GM12878 (cell line): ENCODE results near the gene ADARB1. TPM values are rescaled to one million over a fixed set of nuclear protein-coding genes. Genes with fewer than 3 reads are reported as not detected.

ENCODE experiments used
- ATAC-seq: fragments of 200-7000 bp; cut with Tn5 transposase; 3 replicates; pipeline ENCODE4 v1.9.1; 2020; ENCODE audit warnings: mild to moderate bottlenecking, moderate library complexity
- BruUV-seq: library from RNA; stranded (reverse); fragments of 400-500 nt; replicated peaks from 2 replicates; lab custom pipeline; 2021; lab: Mats Ljungman, UMichigan
- CTCF ChIA-PET: fragments of 300-600 bp; sonication (Branson Sonifier 250); formaldehyde crosslinking; extraction: SDS; loops from one replicate; lab custom pipeline; 2021; ENCODE audit warnings: inconsistent platforms; lab: Yijun Ruan, JAX
- POLR2A ChIA-PET: fragments of 350-600 bp; formaldehyde crosslinking; extraction: SDS; loops from one replicate; lab custom pipeline; 2021; ENCODE audit warnings: inconsistent platforms; lab: Charles Lee
- RAD21 ChIA-PET: fragments of 300-600 bp; sonication (Branson Sonifier 250); formaldehyde crosslinking; loops from one replicate; lab custom pipeline; 2023; ENCODE audit warnings: antibody characterized with exemption; ENCODE audit not compliant: unreplicated experiment; lab: Charles Lee
- SMC1A ChIA-PET: fragments of 300-600 bp; sonication (Branson Sonifier 250); formaldehyde crosslinking; loops from one replicate; lab custom pipeline; 2023; ENCODE audit not compliant: unreplicated experiment, uncharacterized antibody; lab: Charles Lee
- DNase-seq: peaks from one replicate; pipeline ENCODE4 v3.0.0-alpha.2; 2011; ENCODE audit warnings: low read depth, low spot score
- FAIRE-seq: peaks from 3 replicates; lab custom pipeline; 2011; peaks lifted over from hg19 to GRCh38; lab: Jason Lieb, UNC
- H2AFZ ChIP-seq: 2 replicates; pipeline ENCODE4 v1.6.0; 2011; ENCODE audit warnings: low read depth, low read length, control low read depth; ENCODE audit not compliant: control insufficient read depth
- H3K27ac ChIP-seq: 2 replicates; pipeline ENCODE4 v1.5.1; 2011; ENCODE audit warnings: control low read depth; ENCODE audit not compliant: control insufficient read depth, insufficient read depth
- H3K27me3 ChIP-seq, 2 experiments: replicated peaks in 1 of 2; 2 replicates each; pipeline versions ENCODE4 v1.6.0 to v1.6.1; 2011; ENCODE audit warnings: low read length in 1 of 2; ENCODE audit not compliant: control insufficient read depth in 2 of 2, insufficient read depth in 2 of 2
- H3K36me3 ChIP-seq, 2 experiments: 2 replicates each; pipeline ENCODE4 v1.5.1; 2011; ENCODE audit warnings: low read length in 1 of 2; ENCODE audit not compliant: control insufficient read depth in 2 of 2, insufficient read depth in 2 of 2
- H3K4me1 ChIP-seq: 2 replicates; pipeline ENCODE4 v1.6.1; 2011; ENCODE audit warnings: mild to moderate bottlenecking, low read length, moderate library complexity, mixed read lengths; ENCODE audit not compliant: control insufficient read depth, insufficient read depth
- H3K4me2 ChIP-seq: 2 replicates; pipeline ENCODE4 v1.6.0; 2011; ENCODE audit warnings: control low read depth; ENCODE audit not compliant: control insufficient read depth, insufficient read depth
- H3K4me3 ChIP-seq: fragments of 200-600 bp; sonication (generic); 2 replicates; pipeline ENCODE4 v1.5.1; 2016
- H3K79me2 ChIP-seq: 2 replicates; pipeline ENCODE4 v1.6.0; 2011; ENCODE audit warnings: low read length; ENCODE audit not compliant: control insufficient read depth, insufficient read depth
- H3K9ac ChIP-seq: 2 replicates; pipeline ENCODE4 v1.8.0; 2011; ENCODE audit warnings: low read length, control low read depth, mixed read lengths; ENCODE audit not compliant: control insufficient read depth, insufficient read depth
- H3K9me3 ChIP-seq: replicated peaks from 3 replicates; pipeline ENCODE4 v1.5.1; 2011; ENCODE audit warnings: mild to moderate bottlenecking, low read length; ENCODE audit not compliant: control insufficient read depth, insufficient read depth
- H4K20me1 ChIP-seq: 2 replicates; pipeline ENCODE4 v1.6.0; 2011; ENCODE audit not compliant: control insufficient read depth, insufficient read depth
- ASH2L ChIP-seq: fragments of 300-600, 200-600 bp; sonication (generic); IDR thresholded peaks from 2 replicates; pipeline ENCODE4 v1.6.1; 2017; ENCODE audit warnings: low read depth, mild to moderate bottlenecking, borderline replicate concordance
- CREB1 ChIP-seq: IDR thresholded peaks from 2 replicates; pipeline ENCODE4 v1.6.1; 2012; ENCODE audit warnings: low read depth, mild to moderate bottlenecking, inconsistent platforms
- IKZF2 ChIP-seq, 2 experiments: fragments of 450-650 bp; IDR thresholded peaks; 2 replicates each; pipeline ENCODE4 v1.6.1; 2017; ENCODE audit warnings: mild to moderate bottlenecking in 2 of 2, moderate library complexity in 2 of 2
- JUND ChIP-seq: IDR thresholded peaks from 2 replicates; pipeline ENCODE4 v1.6.1; 2012; ENCODE audit warnings: low read depth, mild to moderate bottlenecking, low read length, improper control_type of control experiment, moderate library complexity
- KDM1A ChIP-seq: fragments of 200-600 bp; sonication (generic); IDR thresholded peaks from 2 replicates; pipeline ENCODE4 v1.6.1; 2016; ENCODE audit warnings: borderline replicate concordance
- NBN ChIP-seq: fragments of 450-650 bp; IDR thresholded peaks from 2 replicates; pipeline ENCODE4 v1.6.1; 2016
- NFXL1 ChIP-seq: fragments of 450-650 bp; IDR thresholded peaks from 2 replicates; pipeline ENCODE4 v1.6.1; 2017; ENCODE audit warnings: antibody characterized with exemption, mild to moderate bottlenecking, borderline replicate concordance
- RAD51 ChIP-seq: fragments of 450-650 bp; IDR thresholded peaks from 2 replicates; pipeline ENCODE4 v1.6.1; 2016; ENCODE audit warnings: moderate library complexity, mild to moderate bottlenecking, inconsistent platforms
- SMC3 ChIP-seq: IDR thresholded peaks from 2 replicates; pipeline ENCODE4 v1.6.1; 2011; ENCODE audit warnings: low read length, improper control_type of control experiment, borderline replicate concordance
- SP1 ChIP-seq: IDR thresholded peaks from one replicate; pipeline ENCODE4 v1.6.1; 2011; ENCODE audit warnings: low read depth, low read length
- TBL1XR1 ChIP-seq: IDR thresholded peaks from 2 replicates; pipeline ENCODE4 v1.6.1; 2012; ENCODE audit warnings: low read depth, low read length, improper control_type of control experiment
- WRNIP1 ChIP-seq: IDR thresholded peaks from 2 replicates; pipeline ENCODE4 v1.6.1; 2011; ENCODE audit warnings: low read depth, low read length, improper control_type of control experiment, borderline replicate concordance
- WGBS: methylation state at CpG from one replicate; pipeline ENCODE4 v1.1.6; 2016; ENCODE audit warnings: low lambda C conversion rate; ENCODE audit not compliant: insufficient replicate concordance, insufficient coverage; ENCODE audit errors: missing lambda C conversion rate; 5-methylcytosine and 5-hydroxymethylcytosine counted together
- in situ Hi-C: fragments of 300-500 bp; cut with MboI; formaldehyde crosslinking; loops from 9 replicates; pipeline ENCODE4 v1.14.3; 2018; ENCODE audit warnings: mixed read lengths
- intact Hi-C: fragments of 100-400 bp; cut with micrococcal nuclease; formaldehyde crosslinking; loops from one replicate; pipeline ENCODE4 v1.14.2; 2022; ENCODE audit not compliant: unreplicated experiment
- polyA plus RNA-seq, 11 experiments: library from polyadenylated mRNA; depleted of rRNA in 4 of 11; unstranded in 6 of 11; stranded (reverse) in 5 of 11; fragments of >200 nt; fragmentation: Nextera tagmentation in 4 of 11; fragmentation: Illumina TruSeq in 1 of 11; extraction: Ambion mirVana in 4 of 11; extraction: Trizol in 1 of 11; gene quantifications; 1 replicate in 1 of 11; 2 replicates in 10 of 11; pipeline versions ENCODE4 v1.2.1 to v1.2.3, GENCODE V29; 2011 to 2016; ENCODE audit warnings: inconsistent platforms in 2 of 11, missing spikeins in 2 of 11, low read depth in 1 of 11
- total RNA-seq, 4 experiments: library from RNA; depleted of rRNA in 3 of 4; stranded (reverse); fragments of >200 nt in 3 of 4; fragmentation: Illumina TruSeq in 1 of 4; extraction: Trizol in 1 of 4; gene quantifications; 2 replicates each; pipeline versions ENCODE4 v1.2.1 to v1.2.3, GENCODE V29; 2013 to 2021
- TF ChIP-seq, protein P1 (sequence below): fragments of 450-650 bp; formaldehyde crosslinking; IDR thresholded peaks from 2 replicates; pipeline ENCODE4 v1.4.0; 2022; ENCODE audit warnings: mild to moderate bottlenecking, moderate library complexity
- TF ChIP-seq, protein P2 (sequence below): fragments of 450-650 bp; IDR thresholded peaks from 2 replicates; pipeline ENCODE4 v1.6.1; 2017; ENCODE audit warnings: mild to moderate bottlenecking, low read depth, inconsistent platforms; ENCODE audit not compliant: poor library complexity, severe bottlenecking

Gene ADARB1
- total and polyA plus RNA-seq, 10 of the 15 experiments (the other 5 are each of a cell fraction or from before 2014, with no cell fraction given) = 5.7 to 61.7 (median 25.3) TPM

DNA sequence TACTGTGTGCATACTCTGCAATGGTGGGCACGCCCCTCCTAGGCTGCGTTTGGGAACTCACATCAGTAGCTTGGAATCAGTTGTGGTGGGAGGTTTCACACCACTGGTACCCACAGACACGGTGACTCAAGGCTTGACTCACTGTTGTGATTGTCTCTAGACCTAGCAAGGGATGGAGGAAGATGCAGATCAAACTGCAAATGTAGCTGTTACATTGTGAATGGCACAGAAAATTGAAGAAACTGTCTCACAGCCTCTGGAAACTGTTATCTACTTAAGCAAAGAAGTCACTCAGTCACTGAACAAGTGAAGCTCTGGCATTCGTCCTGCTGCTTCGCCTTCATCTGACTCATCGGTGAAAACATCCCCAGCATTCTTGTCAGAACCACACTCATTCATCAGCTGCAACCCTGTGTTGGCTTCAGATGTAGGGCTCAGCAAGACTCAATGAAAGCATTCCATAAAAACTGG is 153.8 kb downstream of the ADARB1 start (continued):
- TF ChIP-seq RAD51 (no peak), KDM1A (no peak), IKZF2 (IDR thresholded peaks at IDR 0.05) (no peak), ASH2L (no peak), WRNIP1 (no peak)
- TF ChIP-seq, protein P1, sequence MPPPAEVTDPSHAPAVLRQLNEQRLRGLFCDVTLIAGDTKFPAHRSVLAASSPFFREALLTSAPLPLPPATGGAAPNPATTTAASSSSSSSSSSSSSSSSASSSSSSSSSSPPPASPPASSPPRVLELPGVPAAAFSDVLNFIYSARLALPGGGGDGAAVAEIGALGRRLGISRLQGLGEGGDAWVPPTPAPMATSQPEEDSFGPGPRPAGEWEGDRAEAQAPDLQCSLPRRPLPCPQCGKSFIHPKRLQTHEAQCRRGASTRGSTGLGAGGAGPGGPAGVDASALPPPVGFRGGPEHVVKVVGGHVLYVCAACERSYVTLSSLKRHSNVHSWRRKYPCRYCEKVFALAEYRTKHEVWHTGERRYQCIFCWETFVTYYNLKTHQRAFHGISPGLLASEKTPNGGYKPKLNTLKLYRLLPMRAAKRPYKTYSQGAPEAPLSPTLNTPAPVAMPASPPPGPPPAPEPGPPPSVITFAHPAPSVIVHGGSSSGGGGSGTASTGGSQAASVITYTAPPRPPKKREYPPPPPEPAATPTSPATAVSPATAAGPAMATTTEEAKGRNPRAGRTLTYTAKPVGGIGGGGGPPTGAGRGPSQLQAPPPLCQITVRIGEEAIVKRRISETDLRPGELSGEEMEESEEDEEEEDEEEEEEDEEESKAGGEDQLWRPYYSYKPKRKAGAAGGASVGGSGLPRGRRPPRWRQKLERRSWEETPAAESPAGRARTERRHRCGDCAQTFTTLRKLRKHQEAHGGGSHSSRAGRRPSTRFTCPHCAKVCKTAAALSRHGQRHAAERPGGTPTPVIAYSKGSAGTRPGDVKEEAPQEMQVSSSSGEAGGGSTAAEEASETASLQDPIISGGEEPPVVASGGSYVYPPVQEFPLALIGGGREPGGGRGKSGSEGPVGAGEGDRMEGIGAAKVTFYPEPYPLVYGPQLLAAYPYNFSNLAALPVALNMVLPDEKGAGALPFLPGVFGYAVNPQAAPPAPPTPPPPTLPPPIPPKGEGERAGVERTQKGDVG = no peak

DNA sequence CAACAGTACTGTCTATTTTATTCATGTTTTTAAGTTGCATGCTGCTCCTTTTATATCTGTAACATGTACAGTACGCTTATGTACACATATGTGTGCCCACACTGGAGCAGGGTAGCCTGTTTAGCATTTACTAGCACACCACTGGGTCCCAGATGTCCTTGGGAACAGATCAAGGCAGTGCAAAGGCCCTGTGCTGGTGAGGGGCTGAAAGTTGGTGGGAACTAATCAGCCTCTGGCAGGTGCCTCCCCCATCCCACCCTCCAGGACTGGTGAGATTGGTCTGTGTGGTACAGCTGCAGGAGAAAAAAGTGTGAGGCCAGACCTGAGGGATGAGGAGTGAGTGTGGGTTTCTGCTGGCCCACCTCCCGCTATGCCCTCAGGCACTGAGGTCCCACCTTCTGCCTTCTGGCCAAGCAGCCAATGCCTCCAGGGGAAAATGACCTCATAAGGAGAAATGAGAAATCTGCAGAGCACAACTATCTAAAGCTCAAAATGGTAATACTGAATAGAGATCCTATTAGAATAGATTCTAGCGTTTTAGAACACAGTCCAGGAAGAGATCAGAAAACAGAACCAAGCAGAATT is 154.4 kb downstream of the ADARB1 start:
- no TSS peak for BruUV-seq
- ChIA-PET CTCF (interaction anchor here (0.6 to 0.8 kb wide), 2 partner anchors 63 to 88 kb away, joined by 3 to 4 read pairs; no protein-coding TSS in a partner anchor), RAD21 (no interaction called here), POLR2A (no interaction called here), SMC1A (no interaction called here)
- in situ Hi-C loops = no loop called here
- Histone ChIP-seq H3K79me2 (no peaks in the 10 kb centered on the region), H3K4me2 (no peak overlapping the region), H4K20me1 (0 out of 2 replicates have a peak, but pooled peaks cover 3% of the 10 kb centered on the region), H3K27me3 (no peaks in the 10 kb centered on the region), H2AFZ (no peak overlapping the region), H3K4me1 (no peaks in the 10 kb centered on the region), H3K9me3 (no peaks in the 10 kb centered on the region), H3K36me3 (no peaks in the 10 kb centered on the region), H3K27ac (no peak overlapping the region), H3K9ac (no peak overlapping the region), H3K4me3 (no peak overlapping the region)
- no peak for FAIRE-seq
- 31% methylated on average over 3 of the region's 3 CpGs for WGBS
- TF ChIP-seq CREB1 = no peak
- TF ChIP-seq NFXL1 = no peak
- TF ChIP-seq, protein P2, sequence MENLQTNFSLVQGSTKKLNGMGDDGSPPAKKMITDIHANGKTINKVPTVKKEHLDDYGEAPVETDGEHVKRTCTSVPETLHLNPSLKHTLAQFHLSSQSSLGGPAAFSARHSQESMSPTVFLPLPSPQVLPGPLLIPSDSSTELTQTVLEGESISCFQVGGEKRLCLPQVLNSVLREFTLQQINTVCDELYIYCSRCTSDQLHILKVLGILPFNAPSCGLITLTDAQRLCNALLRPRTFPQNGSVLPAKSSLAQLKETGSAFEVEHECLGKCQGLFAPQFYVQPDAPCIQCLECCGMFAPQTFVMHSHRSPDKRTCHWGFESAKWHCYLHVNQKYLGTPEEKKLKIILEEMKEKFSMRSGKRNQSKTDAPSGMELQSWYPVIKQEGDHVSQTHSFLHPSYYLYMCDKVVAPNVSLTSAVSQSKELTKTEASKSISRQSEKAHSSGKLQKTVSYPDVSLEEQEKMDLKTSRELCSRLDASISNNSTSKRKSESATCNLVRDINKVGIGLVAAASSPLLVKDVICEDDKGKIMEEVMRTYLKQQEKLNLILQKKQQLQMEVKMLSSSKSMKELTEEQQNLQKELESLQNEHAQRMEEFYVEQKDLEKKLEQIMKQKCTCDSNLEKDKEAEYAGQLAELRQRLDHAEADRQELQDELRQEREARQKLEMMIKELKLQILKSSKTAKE = no peak
- TF ChIP-seq JUND = no peak
- no peak for TF ChIP-seq NBN
- no peak for TF ChIP-seq SMC3
- no peak for TF ChIP-seq SP1
- TF ChIP-seq TBL1XR1 = no peak
- no peak for DNase-seq
- no peak for ATAC-seq
- intact Hi-C loops = no loop called here
